Measurements from ENCODE around the gene TMEM109. TPM values are rescaled to one million over a fixed set of nuclear protein-coding genes. Genes with fewer than 3 reads are reported as not detected.

TMEM109 gene
- total and polyA plus RNA-seq, 2 experiments from 2014 or later, result 35.9 to 95.2 TPM

DNA sequence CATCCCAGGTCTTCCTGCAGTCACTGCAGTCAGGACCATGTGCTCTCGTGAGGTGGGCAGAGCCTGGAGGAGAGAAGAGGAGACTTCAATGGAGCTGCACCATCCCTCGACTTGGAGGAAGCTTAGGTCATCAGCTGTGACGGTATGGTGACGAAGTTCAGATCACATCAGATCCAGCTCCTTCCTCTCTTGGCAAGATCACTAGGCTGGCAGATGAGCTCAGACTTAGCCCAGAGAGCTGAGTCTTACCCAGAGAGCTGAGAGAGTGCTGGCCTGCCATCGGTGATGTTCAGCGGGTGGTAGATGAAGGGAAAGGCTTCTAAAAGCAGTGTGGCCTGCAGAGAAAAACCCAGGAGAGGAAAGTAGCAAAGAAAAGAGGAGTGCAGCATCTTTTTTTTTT is 39.8 kb downstream of the TMEM109 start:
- in situ Hi-C loops (cut with MboI), result no loop called here
- peak; percentile 30 for DNase-seq
- Histone ChIP-seq H3K79me2 (ENCODE audit: insufficient read depth) (no peaks in the 10 kb centered on the region), H3K27ac (no peak overlapping the region), H3K27me3 (replicated peaks; ENCODE audit: insufficient read depth) (no peaks in the 10 kb centered on the region), H2AFZ (no peak overlapping the region), H3K4me1 (ENCODE audit: insufficient read depth) (no peaks in the 10 kb centered on the region), H3K9me3 (ENCODE audit: low read depth) (no peaks in the 10 kb centered on the region), H3K4me3 (no peak overlapping the region), H3K36me3 (ENCODE audit: low read depth) (no peaks in the 10 kb centered on the region), H3K9me2 (ENCODE audit: insufficient read depth) (no peaks in the 10 kb centered on the region), H3K4me2 (ENCODE audit: unreplicated experiment) (no peak overlapping the region), H3K9ac (no peak overlapping the region), H3F3A (ENCODE audit: insufficient read depth) (no peaks in the 10 kb centered on the region), H4K20me1 (ENCODE audit: insufficient read depth) (no peaks in the 10 kb centered on the region)
- 81 to 86% methylated on average over 6 of the region's 6 CpGs for WGBS, 2 experiments (ENCODE audit: low coverage in 1 of 2, low lambda C conversion rate in 2 of 2, missing lambda C conversion rate in 2 of 2)
- no peak for TF ChIP-seq EZH2phosphoT487 (IDR thresholded peaks at IDR 0.05; ENCODE audit: insufficient read depth, low read depth)
- TF ChIP-seq EZH2 (IDR thresholded peaks at IDR 0.05; ENCODE audit: insufficient read depth, poor library complexity, severe bottlenecking), result no peak

- no peak for TF ChIP-seq EZH2phosphoT487 (IDR thresholded peaks at IDR 0.05; ENCODE audit: insufficient read depth, low read depth)
- Histone ChIP-seq H3K79me2 (ENCODE audit: insufficient read depth) (no peaks in the 10 kb centered on the region), H3K9ac (no peak overlapping the region), H3F3A (ENCODE audit: insufficient read depth) (no peaks in the 10 kb centered on the region), H2AFZ (no peak overlapping the region), H3K27ac (no peak overlapping the region), H4K20me1 (ENCODE audit: insufficient read depth) (no peaks in the 10 kb centered on the region), H3K27me3 (replicated peaks; ENCODE audit: insufficient read depth) (no peaks in the 10 kb centered on the region), H3K9me2 (ENCODE audit: insufficient read depth) (no peaks in the 10 kb centered on the region), H3K4me2 (ENCODE audit: unreplicated experiment) (no peak overlapping the region), H3K4me1 (ENCODE audit: insufficient read depth) (no peaks in the 10 kb centered on the region), H3K9me3 (ENCODE audit: low read depth) (no peaks in the 10 kb centered on the region), H3K36me3 (ENCODE audit: low read depth) (no peaks in the 10 kb centered on the region), H3K4me3 (no peak overlapping the region)
- 75 to 84% methylated on average over 5 of the region's 5 CpGs for WGBS, 2 experiments (ENCODE audit: low coverage in 1 of 2, low lambda C conversion rate in 2 of 2, missing lambda C conversion rate in 2 of 2)
- no peak for DNase-seq
- in situ Hi-C loops (cut with MboI), result no loop called here
These were observed 40.5 kb downstream of the TMEM109 start for GRCh38 chr11:60954421-60954820.

- H4K20me1 ChIP-seq (ENCODE audit: insufficient read depth), result no peaks in the 10 kb centered on the region
- no peak overlapping the region for H3K4me2 ChIP-seq (ENCODE audit: unreplicated experiment)
- no peak overlapping the region for H3K9ac ChIP-seq
- TF ChIP-seq EZH2phosphoT487 (IDR thresholded peaks at IDR 0.05; ENCODE audit: insufficient read depth, low read depth), result no peak
- H3K9me3 ChIP-seq (ENCODE audit: low read depth), result no peaks in the 10 kb centered on the region
- WGBS, 2 experiments (ENCODE audit: low coverage in 1 of 2, low lambda C conversion rate in 2 of 2, missing lambda C conversion rate in 2 of 2), result 69 to 72% methylated on average over 5 of the region's 5 CpGs
- H3F3A ChIP-seq (ENCODE audit: insufficient read depth), result no peaks in the 10 kb centered on the region
- no peaks in the 10 kb centered on the region for H3K36me3 ChIP-seq (ENCODE audit: low read depth)
- in situ Hi-C loops (cut with MboI), result no loop called here
- no peak for DNase-seq
- H3K27ac ChIP-seq, result no peak overlapping the region
- H2AFZ ChIP-seq, result no peak overlapping the region
- no peaks in the 10 kb centered on the region for H3K9me2 ChIP-seq (ENCODE audit: insufficient read depth)
- no peaks in the 10 kb centered on the region for H3K4me1 ChIP-seq (ENCODE audit: insufficient read depth)
- no peaks in the 10 kb centered on the region for H3K79me2 ChIP-seq (ENCODE audit: insufficient read depth)
- H3K27me3 ChIP-seq (replicated peaks; ENCODE audit: insufficient read depth), result peaks cover 10% of the 10 kb centered on the region; the same call in 1 of the 2 replicates
- H3K4me3 ChIP-seq, result no peak overlapping the region
These were observed 41.6 kb downstream of the TMEM109 start for GRCh38 chr11:60955571-60955970.

GRCh38 chr11:60957188-60957587 is 43.2 kb downstream of the TMEM109 start:
- TF ChIP-seq EZH2 (IDR thresholded peaks at IDR 0.05; ENCODE audit: insufficient read depth, poor library complexity, severe bottlenecking) (no peak), EZH2phosphoT487 (IDR thresholded peaks at IDR 0.05; ENCODE audit: insufficient read depth, low read depth) (no peak)
- in situ Hi-C loops (cut with MboI), result no loop called here
- Histone ChIP-seq H3K9me2 (ENCODE audit: insufficient read depth) (no peaks in the 10 kb centered on the region), H3K9ac (no peak overlapping the region), H3K4me1 (ENCODE audit: insufficient read depth) (no peaks in the 10 kb centered on the region), H3K27me3 (replicated peaks; ENCODE audit: insufficient read depth) (peaks cover 20% of the 10 kb centered on the region), H3K4me2 (ENCODE audit: unreplicated experiment) (no peak overlapping the region), H3K9me3 (ENCODE audit: low read depth) (no peaks in the 10 kb centered on the region), H2AFZ (no peak overlapping the region), H4K20me1 (ENCODE audit: insufficient read depth) (no peaks in the 10 kb centered on the region), H3K4me3 (no peak overlapping the region), H3F3A (ENCODE audit: insufficient read depth) (no peaks in the 10 kb centered on the region), H3K36me3 (ENCODE audit: low read depth) (no peaks in the 10 kb centered on the region), H3K27ac (no peak overlapping the region), H3K79me2 (ENCODE audit: insufficient read depth) (no peaks in the 10 kb centered on the region)
- WGBS, 2 experiments (ENCODE audit: low coverage in 1 of 2, low lambda C conversion rate in 2 of 2, missing lambda C conversion rate in 2 of 2), result 74 to 79% methylated on average over 4 of the region's 4 CpGs
- peak; percentile 25 for DNase-seq

DNA sequence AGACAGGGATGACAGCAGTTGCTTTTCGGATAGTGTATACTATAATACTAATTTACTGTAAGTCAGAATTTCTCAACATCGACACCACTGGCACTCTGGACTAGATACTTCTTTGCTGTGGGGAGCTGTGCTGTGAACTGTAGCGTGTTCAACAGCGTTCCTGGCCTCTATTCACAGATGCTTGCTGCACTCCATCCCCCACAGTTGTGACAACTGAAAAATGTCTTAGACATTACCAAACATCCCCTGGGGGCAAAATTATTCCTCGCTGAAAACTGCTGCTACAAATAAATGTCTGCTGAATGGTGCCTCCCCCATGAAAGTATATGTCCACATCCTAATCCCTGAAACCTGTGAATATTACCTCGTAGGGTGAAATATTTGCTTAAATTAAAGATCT is 45.5 kb downstream of the TMEM109 start:
- H3K27ac ChIP-seq, result no peak overlapping the region
- H3K4me2 ChIP-seq (ENCODE audit: unreplicated experiment), result no peak overlapping the region
- H3K4me1 ChIP-seq (ENCODE audit: insufficient read depth), result no peaks in the 10 kb centered on the region
- H4K20me1 ChIP-seq (ENCODE audit: insufficient read depth), result no peaks in the 10 kb centered on the region
- 60 to 63% methylated on average over 6 of the region's 6 CpGs for WGBS, 2 experiments (ENCODE audit: low coverage in 1 of 2, low lambda C conversion rate in 2 of 2, missing lambda C conversion rate in 2 of 2)
- no peak overlapping the region for H3K9ac ChIP-seq
- no peaks in the 10 kb centered on the region for H3F3A ChIP-seq (ENCODE audit: insufficient read depth)
- in situ Hi-C loops (cut with MboI), result no loop called here
- no peaks in the 10 kb centered on the region for H3K9me2 ChIP-seq (ENCODE audit: insufficient read depth)
- no peaks in the 10 kb centered on the region for H3K9me3 ChIP-seq (ENCODE audit: low read depth)
- H3K36me3 ChIP-seq (ENCODE audit: low read depth), result no peaks in the 10 kb centered on the region
- H3K79me2 ChIP-seq (ENCODE audit: insufficient read depth), result no peaks in the 10 kb centered on the region
- no peak overlapping the region for H2AFZ ChIP-seq
- peaks cover 30% of the 10 kb centered on the region for H3K27me3 ChIP-seq (replicated peaks; ENCODE audit: insufficient read depth)
- no peak overlapping the region for H3K4me3 ChIP-seq
- no peak for TF ChIP-seq EZH2phosphoT487 (IDR thresholded peaks at IDR 0.05; ENCODE audit: insufficient read depth, low read depth)
- TF ChIP-seq EZH2 (IDR thresholded peaks at IDR 0.05; ENCODE audit: insufficient read depth, poor library complexity, severe bottlenecking), result no peak
- DNase-seq, result no peak

Data from GM23248 (cell line).